ENCODE data around the gene TRPM3.

Gene TRPM3

DNA sequence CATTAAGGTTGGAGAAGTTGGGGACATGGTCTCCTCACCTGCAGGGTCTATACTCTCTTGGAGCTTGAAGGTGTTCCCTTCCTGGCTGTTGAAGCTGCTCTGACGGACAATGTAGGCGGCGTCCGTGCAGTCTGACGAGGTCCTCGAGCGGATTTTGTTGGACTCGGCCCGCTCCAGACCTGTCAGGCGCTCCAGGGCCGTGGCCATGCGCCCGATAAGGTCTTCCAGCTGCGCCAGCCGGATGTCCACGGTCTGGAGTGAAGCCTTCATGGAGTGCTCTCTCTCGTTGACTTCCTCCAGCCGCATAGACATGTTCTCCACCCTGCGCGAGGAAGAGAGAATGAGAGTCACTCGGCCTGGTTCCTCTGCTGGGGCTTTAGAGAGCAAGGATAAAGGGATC is 584.3 kb downstream of the TRPM3 start:
- Histone ChIP-seq H3K4me3 (no peak overlapping the region), H3K27ac (no peak overlapping the region)
- TF ChIP-seq, protein P1, sequence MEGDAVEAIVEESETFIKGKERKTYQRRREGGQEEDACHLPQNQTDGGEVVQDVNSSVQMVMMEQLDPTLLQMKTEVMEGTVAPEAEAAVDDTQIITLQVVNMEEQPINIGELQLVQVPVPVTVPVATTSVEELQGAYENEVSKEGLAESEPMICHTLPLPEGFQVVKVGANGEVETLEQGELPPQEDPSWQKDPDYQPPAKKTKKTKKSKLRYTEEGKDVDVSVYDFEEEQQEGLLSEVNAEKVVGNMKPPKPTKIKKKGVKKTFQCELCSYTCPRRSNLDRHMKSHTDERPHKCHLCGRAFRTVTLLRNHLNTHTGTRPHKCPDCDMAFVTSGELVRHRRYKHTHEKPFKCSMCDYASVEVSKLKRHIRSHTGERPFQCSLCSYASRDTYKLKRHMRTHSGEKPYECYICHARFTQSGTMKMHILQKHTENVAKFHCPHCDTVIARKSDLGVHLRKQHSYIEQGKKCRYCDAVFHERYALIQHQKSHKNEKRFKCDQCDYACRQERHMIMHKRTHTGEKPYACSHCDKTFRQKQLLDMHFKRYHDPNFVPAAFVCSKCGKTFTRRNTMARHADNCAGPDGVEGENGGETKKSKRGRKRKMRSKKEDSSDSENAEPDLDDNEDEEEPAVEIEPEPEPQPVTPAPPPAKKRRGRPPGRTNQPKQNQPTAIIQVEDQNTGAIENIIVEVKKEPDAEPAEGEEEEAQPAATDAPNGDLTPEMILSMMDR (IDR thresholded peaks at IDR 0.05), result no peak
- DNase-seq (ENCODE audit: low spot score), result no peak

DNA sequence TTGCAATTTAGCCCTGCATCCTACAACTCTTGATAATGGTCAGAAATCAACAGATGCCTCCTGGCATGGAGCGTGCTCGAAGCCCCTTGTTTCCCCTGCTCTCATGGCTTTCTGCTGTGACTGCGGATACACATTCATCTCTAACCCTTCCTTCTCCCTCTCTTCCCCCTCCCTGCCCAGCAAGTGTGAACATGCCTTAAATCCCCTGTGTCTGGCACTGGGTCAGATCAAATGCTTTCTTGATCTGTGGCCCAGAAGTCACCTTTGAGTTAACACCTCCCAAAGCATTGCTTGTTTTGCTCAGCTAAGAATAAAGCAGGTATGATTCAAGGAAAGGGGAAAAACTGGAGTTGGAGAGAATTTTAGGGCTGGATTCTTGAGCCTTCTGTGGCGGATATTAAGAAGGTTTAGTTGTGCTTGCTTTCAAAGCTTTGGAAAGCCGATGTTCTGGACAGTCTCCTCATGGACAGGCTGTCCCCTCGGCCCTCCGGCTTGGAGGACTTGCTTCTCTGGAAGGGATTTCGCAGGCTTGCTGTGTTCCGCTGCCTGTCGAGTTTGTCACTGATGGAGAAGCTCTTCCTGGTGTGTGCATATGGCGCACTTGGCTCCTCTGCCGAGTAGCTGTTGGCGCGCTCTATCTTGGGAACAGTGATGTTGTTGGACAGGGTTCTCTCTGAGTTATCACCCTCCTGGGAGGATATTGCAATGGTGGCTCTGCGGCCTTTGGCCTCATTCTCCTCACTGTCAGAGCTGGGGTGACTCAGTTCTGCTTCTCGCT is 585.7 kb downstream of the TRPM3 start:
- no peak for DNase-seq (ENCODE audit: low spot score)
- Histone ChIP-seq H3K27ac (no peak overlapping the region), H3K4me3 (no peak overlapping the region)
- TF ChIP-seq, protein P1 (IDR thresholded peaks at IDR 0.05), result no peak

DNA sequence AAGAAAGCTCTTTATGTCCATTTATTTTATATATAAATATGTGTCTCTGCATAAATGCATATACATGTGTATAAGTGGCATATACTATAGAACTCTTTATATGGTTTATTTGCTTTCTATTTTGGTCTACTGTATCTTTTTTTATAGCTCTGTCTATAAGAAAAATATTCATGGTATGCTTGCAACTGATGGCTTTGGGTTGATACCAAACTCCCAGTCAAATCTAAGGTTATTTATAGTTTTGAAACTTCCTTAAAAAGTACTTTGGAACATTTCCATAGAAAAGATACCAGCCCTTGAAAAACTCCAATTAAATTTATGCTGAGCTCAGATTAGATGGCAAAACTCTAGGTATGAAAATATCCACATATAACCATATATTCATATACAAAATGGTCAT is 587.0 kb downstream of the TRPM3 start:
- Histone ChIP-seq H3K4me3 (no peak overlapping the region), H3K27ac (no peak overlapping the region)
- DNase-seq (ENCODE audit: low spot score), result no peak
- TF ChIP-seq, protein P1 (IDR thresholded peaks at IDR 0.05), result no peak

DNA sequence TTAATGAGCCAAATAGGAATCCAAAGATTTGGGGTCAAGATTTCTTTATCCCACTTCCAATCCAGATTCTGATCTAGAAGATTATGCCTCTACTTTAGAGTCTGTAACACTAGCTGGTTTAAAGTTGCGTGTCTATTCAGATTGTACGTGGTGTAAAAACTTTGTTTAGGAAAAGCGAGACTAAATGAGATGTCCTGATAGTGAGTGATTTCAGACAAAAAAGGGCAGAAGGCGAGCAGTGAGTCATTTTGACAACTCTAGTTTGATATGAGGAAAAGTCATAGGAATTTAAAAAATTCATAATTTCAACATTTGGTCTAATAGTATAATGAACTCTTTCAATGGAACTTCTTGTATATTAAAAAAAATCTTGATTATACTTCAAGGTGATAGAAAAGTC is 587.4 kb downstream of the TRPM3 start:
- no peak for DNase-seq (ENCODE audit: low spot score)
- H3K4me3 ChIP-seq, result no peak overlapping the region
- H3K27ac ChIP-seq, result no peak overlapping the region
- TF ChIP-seq, protein P1 (IDR thresholded peaks at IDR 0.05), result no peak

DNA sequence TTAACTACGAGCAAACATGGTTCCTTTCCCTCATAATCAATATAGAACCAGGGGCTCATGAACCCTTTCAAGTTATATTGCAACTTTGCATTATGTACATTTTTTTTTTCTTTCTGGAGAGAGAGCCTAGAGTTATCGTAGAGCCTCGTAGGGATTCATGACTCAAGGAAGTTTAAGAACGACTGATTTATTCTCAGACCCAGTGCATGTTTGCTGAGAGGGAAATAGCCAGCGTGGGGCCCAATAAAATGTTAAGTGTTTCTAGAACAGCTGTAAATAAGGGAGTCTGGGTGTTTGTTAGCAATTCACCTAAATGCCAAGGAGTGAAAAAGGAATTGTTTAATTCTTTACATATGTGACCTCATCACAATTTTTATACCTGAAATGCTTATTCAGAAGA is 587.9 kb downstream of the TRPM3 start:
- TF ChIP-seq, protein P1 (IDR thresholded peaks at IDR 0.05), result no peak
- Histone ChIP-seq H3K4me3 (no peak overlapping the region), H3K27ac (no peak overlapping the region)
- DNase-seq (ENCODE audit: low spot score), result no peak

DNA sequence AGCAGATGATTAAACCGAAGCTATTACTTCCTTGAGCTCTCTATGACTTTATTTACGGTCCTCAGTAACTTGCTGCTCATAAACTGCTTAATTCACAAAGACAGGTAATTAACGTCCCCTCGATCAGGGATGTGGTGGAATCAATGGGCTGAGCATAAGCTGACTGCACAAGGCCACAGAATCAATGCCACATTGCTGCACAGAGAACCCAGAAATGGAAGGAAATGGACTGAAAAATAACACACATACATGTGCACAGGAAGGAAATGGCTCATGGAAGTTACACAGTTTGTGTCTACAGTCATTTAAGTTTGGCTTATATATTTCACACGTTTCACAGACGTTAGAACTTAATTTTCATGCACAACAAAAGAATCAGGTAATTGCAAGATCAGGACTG is 588.7 kb downstream of the TRPM3 start:
- Histone ChIP-seq H3K27ac (no peak overlapping the region), H3K4me3 (no peak overlapping the region)
- TF ChIP-seq, protein P1 (IDR thresholded peaks at IDR 0.05), result no peak
- DNase-seq (ENCODE audit: low spot score), result no peak

DNA sequence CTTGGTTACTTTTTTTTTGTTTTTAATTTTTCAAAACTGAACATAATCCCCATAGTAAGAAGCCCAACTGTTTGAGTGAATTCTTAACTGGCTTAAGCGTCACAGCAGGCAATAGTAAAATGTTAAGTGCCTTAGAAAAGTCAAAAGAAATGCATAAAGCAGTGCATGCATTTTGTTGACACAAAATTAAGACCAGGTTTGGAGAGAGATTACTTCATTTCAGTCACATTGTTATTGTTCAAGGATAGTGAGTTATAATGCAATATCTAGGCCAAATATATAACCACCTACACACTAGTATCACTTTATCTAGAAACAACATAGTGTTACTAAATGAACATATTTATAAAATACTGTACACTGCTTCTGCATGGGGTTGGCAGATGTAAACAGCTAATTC is 590.1 kb downstream of the TRPM3 start:
- Histone ChIP-seq H3K4me3 (no peak overlapping the region), H3K27ac (no peak overlapping the region)
- TF ChIP-seq, protein P1 (IDR thresholded peaks at IDR 0.05), result no peak
- DNase-seq (ENCODE audit: low spot score), result no peak

All from coronary artery (tissue), 2 donors.